KMS-11 (cell line): ENCODE measurements around the gene BRD3.
A peak's percentile ranks its signal among the peaks of the same experiment; 100 is the strongest.

Experiments
- H2AFZ ChIP-seq: fragments of 200-600 bp; sonication (generic); 2 replicates; pipeline ENCODE4 v1.6.1; 2016; ENCODE audit warnings: antibody characterized with exemption, mixed run types, low read depth
- H3K27ac ChIP-seq: fragments of 200-600 bp; sonication (generic); 2 replicates; pipeline ENCODE4 v1.6.1; 2016; ENCODE audit warnings: mild to moderate bottlenecking, mixed run types
- H3K27me3 ChIP-seq: fragments of 200-600 bp; sonication (generic); 2 replicates; pipeline ENCODE4 v1.6.1; 2017; ENCODE audit warnings: mild to moderate bottlenecking, low read depth, mixed run types, moderate library complexity; ENCODE audit not compliant: insufficient read depth
- H3K36me3 ChIP-seq: fragments of 200-600 bp; sonication (generic); 2 replicates; pipeline ENCODE4 v1.6.1; 2017; ENCODE audit warnings: mild to moderate bottlenecking, mixed run types; ENCODE audit not compliant: insufficient read depth
- H3K4me1 ChIP-seq: fragments of 200-600 bp; sonication (generic); 2 replicates; pipeline ENCODE4 v1.6.1; 2016; ENCODE audit warnings: mild to moderate bottlenecking, low read depth, mixed run types; ENCODE audit not compliant: poor library complexity, severe bottlenecking
- H3K4me2 ChIP-seq: fragments of 200-600 bp; sonication (generic); 2 replicates; pipeline ENCODE4 v1.7.0; 2016; ENCODE audit warnings: mild to moderate bottlenecking, mixed run types
- H3K4me3 ChIP-seq: fragments of 200-600 bp; sonication (generic); IDR thresholded peaks from 2 replicates; pipeline ENCODE4 v1.6.1; 2017; ENCODE audit warnings: low read depth, low read length, mixed read lengths; ENCODE audit not compliant: insufficient read depth
- H3K79me2 ChIP-seq: fragments of 200-600 bp; sonication (generic); 2 replicates; pipeline ENCODE4 v1.6.1; 2016; ENCODE audit warnings: low read depth, mixed run types; ENCODE audit not compliant: insufficient read depth
- H3K9ac ChIP-seq: fragments of 200-600 bp; sonication (generic); 2 replicates; pipeline ENCODE4 v1.6.1; 2016; ENCODE audit warnings: mild to moderate bottlenecking, mixed run types
- H4K20me1 ChIP-seq: fragments of 200-600 bp; sonication (generic); 2 replicates; pipeline ENCODE4 v1.6.1; 2016; ENCODE audit warnings: mild to moderate bottlenecking, mixed run types; ENCODE audit not compliant: insufficient read depth
- TF ChIP-seq, protein P1 (sequence below): fragments of 200-600 bp; sonication (generic); conservative IDR thresholded peaks from 2 replicates; pipeline ENCODE4 v1.6.1; 2017; ENCODE audit warnings: low read depth, mild to moderate bottlenecking, antibody characterized with exemption, low read length, moderate library complexity, mixed read lengths

Gene BRD3

GRCh38 chr9:133997584-133997983, 70.2 kb downstream of the BRD3 start:
- Histone ChIP-seq H3K4me1 (peaks cover 10% of the 10 kb centered on the region), H3K27ac (no peak overlapping the region), H3K9ac (no peak overlapping the region), H3K79me2 (no peaks in the 10 kb centered on the region), H3K4me2 (no peak overlapping the region), H4K20me1 (no peaks in the 10 kb centered on the region), H3K36me3 (no peaks in the 10 kb centered on the region), H2AFZ (no peak overlapping the region), H3K4me3 (no peak overlapping the region), H3K27me3 (peaks cover 51% of the 10 kb centered on the region)
- TF ChIP-seq, protein P1, sequence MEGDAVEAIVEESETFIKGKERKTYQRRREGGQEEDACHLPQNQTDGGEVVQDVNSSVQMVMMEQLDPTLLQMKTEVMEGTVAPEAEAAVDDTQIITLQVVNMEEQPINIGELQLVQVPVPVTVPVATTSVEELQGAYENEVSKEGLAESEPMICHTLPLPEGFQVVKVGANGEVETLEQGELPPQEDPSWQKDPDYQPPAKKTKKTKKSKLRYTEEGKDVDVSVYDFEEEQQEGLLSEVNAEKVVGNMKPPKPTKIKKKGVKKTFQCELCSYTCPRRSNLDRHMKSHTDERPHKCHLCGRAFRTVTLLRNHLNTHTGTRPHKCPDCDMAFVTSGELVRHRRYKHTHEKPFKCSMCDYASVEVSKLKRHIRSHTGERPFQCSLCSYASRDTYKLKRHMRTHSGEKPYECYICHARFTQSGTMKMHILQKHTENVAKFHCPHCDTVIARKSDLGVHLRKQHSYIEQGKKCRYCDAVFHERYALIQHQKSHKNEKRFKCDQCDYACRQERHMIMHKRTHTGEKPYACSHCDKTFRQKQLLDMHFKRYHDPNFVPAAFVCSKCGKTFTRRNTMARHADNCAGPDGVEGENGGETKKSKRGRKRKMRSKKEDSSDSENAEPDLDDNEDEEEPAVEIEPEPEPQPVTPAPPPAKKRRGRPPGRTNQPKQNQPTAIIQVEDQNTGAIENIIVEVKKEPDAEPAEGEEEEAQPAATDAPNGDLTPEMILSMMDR: no peak

GRCh38 chr9:133996531-133997520, 71.0 kb downstream of the BRD3 start:
- Histone ChIP-seq H3K27me3 (peaks cover 45% of the 10 kb centered on the region), H4K20me1 (no peaks in the 10 kb centered on the region), H3K27ac (no peak overlapping the region), H3K4me2 (no peak overlapping the region), H3K4me3 (no peak overlapping the region), H2AFZ (no peak overlapping the region), H3K9ac (no peak overlapping the region), H3K4me1 (peaks cover 10% of the 10 kb centered on the region), H3K36me3 (no peaks in the 10 kb centered on the region), H3K79me2 (no peaks in the 10 kb centered on the region)
- TF ChIP-seq, protein P1: no peak

DNA sequence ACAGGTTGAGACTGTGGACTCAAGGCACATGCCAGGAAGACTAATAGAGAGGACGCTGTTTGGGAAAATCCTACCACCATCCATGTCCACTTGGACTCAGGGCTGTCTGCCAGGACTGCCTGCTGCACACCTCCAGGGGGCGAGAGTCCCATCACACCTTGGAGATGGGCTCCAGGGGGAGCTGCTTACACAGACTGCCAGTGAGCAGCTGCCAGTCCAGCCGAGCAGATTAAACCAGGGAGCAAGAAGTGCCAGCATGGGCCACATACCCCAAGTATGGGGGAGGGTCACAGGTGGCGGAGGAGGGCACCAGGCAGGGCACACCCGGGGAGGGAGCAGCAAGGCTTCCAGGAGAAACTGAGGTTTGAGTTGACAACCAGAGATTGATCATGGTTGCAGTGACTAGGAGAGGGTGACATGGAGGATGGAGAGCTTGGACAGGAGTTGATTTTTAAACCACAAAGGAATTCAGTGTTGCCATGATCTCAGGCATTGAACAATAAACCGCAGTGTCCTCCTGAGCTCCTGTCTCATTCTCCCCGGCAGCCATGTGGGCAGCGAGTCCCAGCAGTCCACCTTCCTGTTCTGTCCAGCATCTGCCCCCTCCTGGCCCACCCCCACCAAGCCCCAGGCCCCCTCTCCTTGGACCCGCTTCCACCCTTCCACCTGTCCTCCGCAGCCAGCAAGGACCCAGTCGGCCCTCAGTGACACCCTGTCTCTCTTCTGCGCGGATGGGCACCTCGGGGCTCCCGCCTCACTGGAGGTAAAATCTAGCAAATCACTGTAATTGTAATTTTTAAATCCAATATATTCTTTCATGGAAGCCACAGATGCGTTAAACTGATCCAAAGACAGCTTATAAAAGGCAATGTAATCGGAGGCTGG, 72.6 kb downstream of the BRD3 start:
- no peak overlapping the region for H2AFZ ChIP-seq
- H4K20me1 ChIP-seq: no peaks in the 10 kb centered on the region
- H3K27ac ChIP-seq: no peak overlapping the region
- H3K9ac ChIP-seq: no peak overlapping the region
- no peak overlapping the region for H3K4me3 ChIP-seq
- peaks cover 10% of the 10 kb centered on the region for H3K4me1 ChIP-seq
- peaks cover 32% of the 10 kb centered on the region for H3K27me3 ChIP-seq
- no peaks in the 10 kb centered on the region for H3K36me3 ChIP-seq
- H3K4me2 ChIP-seq: no peak overlapping the region
- no peaks in the 10 kb centered on the region for H3K79me2 ChIP-seq
- TF ChIP-seq, protein P1: no peak

DNA sequence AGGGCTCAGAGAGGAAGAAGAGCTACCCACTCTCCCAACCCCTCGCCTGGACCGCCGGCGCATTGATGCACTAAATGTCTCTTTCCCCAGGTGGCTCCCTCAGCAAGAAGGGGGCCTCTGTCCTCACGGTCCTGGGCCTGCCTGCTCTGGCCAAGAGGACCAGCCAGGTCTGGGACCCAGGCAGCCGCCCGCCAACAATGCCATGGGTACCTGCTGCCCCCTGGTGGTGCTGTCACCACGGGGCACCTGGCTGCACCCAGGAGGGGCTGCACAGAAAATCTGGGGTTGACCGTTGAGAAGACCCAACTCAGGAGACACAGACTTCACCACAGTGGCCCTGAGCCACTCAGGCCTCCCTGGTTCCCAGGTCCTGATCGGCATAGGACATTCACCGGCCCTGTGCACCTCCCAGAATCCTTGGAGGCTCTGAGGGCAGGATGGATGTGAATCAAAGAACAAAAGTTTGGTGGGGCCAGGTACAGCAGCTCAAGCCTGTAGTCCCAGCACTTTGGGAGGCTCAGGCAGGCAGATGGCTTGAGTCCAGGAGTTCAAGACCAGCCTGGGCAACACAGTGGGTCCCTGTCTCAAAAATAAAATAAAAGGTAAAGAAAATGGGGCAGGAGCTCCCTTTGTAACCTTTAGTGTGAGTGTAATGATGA, 73.3 kb downstream of the BRD3 start:
- peaks cover 26% of the 10 kb centered on the region; the same call in 1 of the 2 replicates for H3K27me3 ChIP-seq
- no peak overlapping the region for H2AFZ ChIP-seq
- no peaks in the 10 kb centered on the region for H3K36me3 ChIP-seq
- H3K27ac ChIP-seq: no peak overlapping the region
- TF ChIP-seq, protein P1: peak; percentile 92
- no peak overlapping the region for H3K4me2 ChIP-seq
- H3K4me1 ChIP-seq: peaks cover 10% of the 10 kb centered on the region
- no peaks in the 10 kb centered on the region for H3K79me2 ChIP-seq
- H4K20me1 ChIP-seq: no peaks in the 10 kb centered on the region
- H3K4me3 ChIP-seq: no peak overlapping the region
- no peak overlapping the region for H3K9ac ChIP-seq
